Kidney (tissue), 14 donors: Measurements from ENCODE around the gene LRRC10. TPM values are rescaled to one million over a fixed set of nuclear protein-coding genes. Genes with fewer than 3 reads are reported as not detected.

ENCODE experiments used
- DNase-seq, 5 donors: peaks; one replicate each; pipeline ENCODE4 v3.0.0-alpha.2; 2013 to 2020
- FAIRE-seq: peaks from 2 replicates; lab custom pipeline; 2012; peaks lifted over from hg19 to GRCh38; lab: Jason Lieb, UNC
- H3K27ac ChIP-seq, 2 donors: one replicate each; pipeline ENCODE4 v1.7.0; 2013; ENCODE audit warnings: low read depth in 2 of 2, low read length in 2 of 2, inconsistent platforms in 1 of 2
- H3K27me3 ChIP-seq: one replicate; pipeline ENCODE4 v1.7.1; 2013; ENCODE audit warnings: low read length, inconsistent platforms; ENCODE audit not compliant: control insufficient read depth, insufficient read depth
- H3K36me3 ChIP-seq, 3 donors: one replicate each; pipeline versions ENCODE4 v1.7.0 to v1.7.1; 2013; ENCODE audit warnings: low read length in 3 of 3, control low read depth in 1 of 3, inconsistent platforms in 1 of 3; ENCODE audit not compliant: insufficient read depth in 3 of 3, control insufficient read depth in 2 of 3
- H3K4me1 ChIP-seq, 3 donors: one replicate each; pipeline versions ENCODE4 v1.7.0 to v1.7.1; 2013; ENCODE audit warnings: low read length in 3 of 3, inconsistent platforms in 1 of 3, low read depth in 1 of 3; ENCODE audit not compliant: control insufficient read depth in 2 of 3, insufficient read depth in 2 of 3
- H3K4me3 ChIP-seq, 3 donors: one replicate each; pipeline versions ENCODE4 v1.7.0 to v1.8.1; 2013; ENCODE audit warnings: low read length in 3 of 3, control low read depth in 1 of 3, inconsistent platforms in 1 of 3
- H3K9ac ChIP-seq, 3 donors: one replicate each; pipeline versions ENCODE4 v1.7.0 to v1.7.1; 2013; ENCODE audit warnings: low read length in 3 of 3, control low read depth in 1 of 3, inconsistent platforms in 1 of 3
- H3K9me3 ChIP-seq, 3 donors: one replicate each; pipeline versions ENCODE4 v1.7.0 to v1.7.1; 2013; ENCODE audit warnings: low read length in 3 of 3, control low read depth in 1 of 3, inconsistent platforms in 1 of 3; ENCODE audit not compliant: control insufficient read depth in 2 of 3, insufficient read depth in 1 of 3
- intact Hi-C: fragments of 100-400 bp; cut with DNase I; formaldehyde crosslinking; loops from one replicate; pipeline ENCODE4 v1.11.1; 2022
- polyA plus RNA-seq: library from polyadenylated mRNA; stranded (reverse); fragments of 350-450 nt; fragmentation: Illumina TruSeq; extraction: RNeasy Lipid Tissue Mini Kit (QIAGEN cat#74804); gene quantifications from one replicate; pipeline ENCODE4 v1.2.3, GENCODE V29; 2014; ENCODE audit warnings: low read depth, low replicate concordance; ENCODE audit not compliant: insufficient read depth
- total RNA-seq: library from RNA; stranded (reverse); fragmentation: NEBNext Ultra II Directional; extraction: Animal tissue kit (Norgen Biotek cat#: 25700); gene quantifications from one replicate; pipeline ENCODE4 v1.2.1, GENCODE V29; 2021
- TF ChIP-seq, protein P1 (sequence below): IDR thresholded peaks from 3 replicates; pipeline ENCODE4 v1.5.1; 2012; ENCODE audit warnings: mild to moderate bottlenecking, moderate library complexity, borderline replicate concordance; ENCODE audit not compliant: insufficient read depth; ENCODE audit errors: extremely low read depth
- donor health status: control.
- donor health status: control.
- donor health status: control.
- donor health status: control.
- donor health status: control.
- donor health status: DM: yes; HTN: yes; CAD: no.
- donor health status: Normal renal cell carcinoma (clear cell type).

LRRC10 gene
- total and polyA plus RNA-seq, 2 donors from 2014 or later = not detected

DNA sequence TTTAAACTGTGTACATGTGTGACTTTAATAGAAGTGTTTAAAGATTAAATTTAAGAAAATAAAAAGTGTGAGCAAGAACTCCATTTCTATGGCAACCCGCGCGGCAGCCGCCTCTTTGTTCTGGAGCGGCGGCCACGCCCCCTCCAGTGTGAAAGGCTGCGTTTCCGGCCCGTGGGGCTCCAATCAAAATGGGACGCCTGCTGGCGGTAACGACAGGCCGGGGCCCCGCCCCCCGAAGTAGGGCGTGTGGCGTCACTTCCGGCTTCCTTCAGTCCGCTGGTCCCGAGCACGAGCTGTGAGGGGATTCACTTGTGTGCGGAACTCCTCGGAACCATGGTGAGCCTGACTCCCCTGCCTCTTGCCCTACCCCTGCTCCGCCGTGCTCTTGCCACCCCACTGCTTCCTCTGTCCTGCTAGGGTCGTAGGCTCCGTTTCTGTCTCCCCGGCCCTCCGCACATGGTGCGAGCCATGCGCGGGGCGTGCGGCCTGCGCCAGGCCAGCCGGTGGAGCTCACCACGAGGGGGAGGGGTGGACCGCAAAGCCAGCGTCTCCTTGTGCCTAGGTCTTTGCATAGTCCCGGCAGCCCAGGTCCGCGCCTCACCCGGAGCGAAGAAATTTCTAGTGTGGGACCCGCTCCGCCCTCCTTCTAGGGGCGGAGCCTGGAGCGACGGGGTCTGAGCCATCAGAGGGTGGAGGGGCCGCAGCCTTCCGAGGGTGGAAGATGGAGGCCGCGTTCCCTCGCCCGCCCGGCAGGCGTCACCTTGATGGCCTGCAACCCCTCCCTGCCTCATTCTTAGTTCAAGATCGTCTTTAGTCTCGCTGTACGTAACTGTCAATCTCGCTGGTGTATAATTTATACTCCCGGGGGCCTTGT lies 25.3 kb downstream of the LRRC10 start, which contains the start of gene CCT2:
CCT2 (plus strand) TSS at position 271 of the 874 bp plus-strand sequence; CDS start at position 334, 63 bp downstream.
- H3K36me3 ChIP-seq = peaks cover 17 to 31% (median 19%) of the 10 kb centered on the region in 3 donors
- H3K4me3 ChIP-seq = peak within 1 kb of the TSS; percentile 99 to 100 (median 99)
- H3K27ac ChIP-seq = peak within 1 kb of the TSS; percentile 90 to 97
- peak within 1 kb of the TSS; percentile 89 to 100 (median 97) for H3K9ac ChIP-seq
- H3K4me1 ChIP-seq = peaks cover 0 to 5% (median 4%) of the 10 kb centered on the region in 3 donors
- peak; percentile 97 to 99 (median 98) for DNase-seq
- peak; percentile 88 for FAIRE-seq
- intact Hi-C loops = no loop called here
- TF ChIP-seq, protein P1, sequence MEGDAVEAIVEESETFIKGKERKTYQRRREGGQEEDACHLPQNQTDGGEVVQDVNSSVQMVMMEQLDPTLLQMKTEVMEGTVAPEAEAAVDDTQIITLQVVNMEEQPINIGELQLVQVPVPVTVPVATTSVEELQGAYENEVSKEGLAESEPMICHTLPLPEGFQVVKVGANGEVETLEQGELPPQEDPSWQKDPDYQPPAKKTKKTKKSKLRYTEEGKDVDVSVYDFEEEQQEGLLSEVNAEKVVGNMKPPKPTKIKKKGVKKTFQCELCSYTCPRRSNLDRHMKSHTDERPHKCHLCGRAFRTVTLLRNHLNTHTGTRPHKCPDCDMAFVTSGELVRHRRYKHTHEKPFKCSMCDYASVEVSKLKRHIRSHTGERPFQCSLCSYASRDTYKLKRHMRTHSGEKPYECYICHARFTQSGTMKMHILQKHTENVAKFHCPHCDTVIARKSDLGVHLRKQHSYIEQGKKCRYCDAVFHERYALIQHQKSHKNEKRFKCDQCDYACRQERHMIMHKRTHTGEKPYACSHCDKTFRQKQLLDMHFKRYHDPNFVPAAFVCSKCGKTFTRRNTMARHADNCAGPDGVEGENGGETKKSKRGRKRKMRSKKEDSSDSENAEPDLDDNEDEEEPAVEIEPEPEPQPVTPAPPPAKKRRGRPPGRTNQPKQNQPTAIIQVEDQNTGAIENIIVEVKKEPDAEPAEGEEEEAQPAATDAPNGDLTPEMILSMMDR = peak; percentile 21
- H3K9me3 ChIP-seq = no peaks in the 10 kb centered on the region
- no peaks in the 10 kb centered on the region for H3K27me3 ChIP-seq

DNA sequence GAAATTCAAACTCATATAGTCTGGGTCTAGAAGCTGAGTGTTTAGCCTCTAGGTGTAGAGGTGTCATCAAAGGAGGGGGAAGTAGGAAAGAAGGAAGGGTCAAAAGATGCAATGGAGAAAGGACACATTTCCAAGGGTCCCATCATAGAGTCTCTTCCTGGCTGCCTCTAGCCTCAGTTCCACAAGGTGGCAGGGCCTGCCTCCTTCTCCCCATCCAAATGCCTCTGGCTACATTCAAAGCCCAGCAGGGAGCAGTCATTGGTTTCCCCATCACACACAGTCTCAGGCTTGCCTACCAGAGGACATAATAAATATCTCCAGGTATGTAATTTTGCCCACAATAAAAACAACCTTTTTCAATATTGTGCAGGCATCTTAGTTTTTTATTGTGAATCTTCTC lies 27.5 kb downstream of the LRRC10 start:
- TF ChIP-seq, protein P1 = no peak
- Histone ChIP-seq H3K4me3 (no peak overlapping the region), H3K9ac (no peak overlapping the region), H3K27ac (no peak overlapping the region), H3K9me3 (no peaks in the 10 kb centered on the region), H3K27me3 (no peaks in the 10 kb centered on the region), H3K36me3 (peaks cover 5 to 11% (median 9%) of the 10 kb centered on the region in 3 donors), H3K4me1 (peaks cover 0 to 5% (median 4%) of the 10 kb centered on the region in 3 donors)
- DNase-seq (peak in 1 of 5 donors; percentile 15), FAIRE-seq (no peak)
- intact Hi-C loops = no loop called here

DNA sequence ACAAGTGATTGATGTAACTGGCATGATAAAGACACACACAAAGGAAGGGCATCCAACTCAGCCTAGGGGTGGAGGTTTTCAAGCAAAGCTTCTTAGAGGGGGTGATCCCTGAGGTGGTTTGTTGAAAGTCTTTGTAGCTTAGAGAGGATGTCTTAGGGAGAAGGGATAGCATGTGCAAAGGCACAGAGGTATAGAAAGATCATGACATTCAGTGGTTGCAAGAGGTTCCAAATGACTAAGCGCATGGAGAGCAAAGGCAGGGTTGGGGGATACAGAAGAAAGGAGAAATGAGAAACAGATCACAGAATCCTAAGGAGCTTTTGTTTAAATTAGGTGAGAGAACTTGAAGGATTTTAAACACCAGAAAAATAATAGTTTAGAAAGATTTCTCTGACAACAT lies 30.6 kb downstream of the LRRC10 start:
- no peak for FAIRE-seq
- intact Hi-C loops = no loop called here
- no peaks in the 10 kb centered on the region for H3K27me3 ChIP-seq
- no peaks in the 10 kb centered on the region for H3K9me3 ChIP-seq
- H3K4me3 ChIP-seq = no peak overlapping the region
- no peak for DNase-seq
- H3K27ac ChIP-seq = no peak overlapping the region
- H3K4me1 ChIP-seq = no peaks in the 10 kb centered on the region
- no peak overlapping the region for H3K9ac ChIP-seq
- TF ChIP-seq, protein P1 = no peak
- H3K36me3 ChIP-seq = peaks cover 4 to 6% (median 5%) of the 10 kb centered on the region in 3 donors
